Kidney glomerular epithelial cell (primary cell): ENCODE measurements around the gene RHBDD3.

Experiments used
- DNase-seq: peaks from one replicate; lab custom pipeline; 2025; lab: John Stamatoyannopoulos, UW

The RHBDD3 gene

GRCh38 chr22:29306175-29306834, 38.5 kb upstream of the RHBDD3 start, which contains the start of gene GAS2L1:
TSS of gene GAS2L1 (plus strand) at chr22:29306650. CDS start at chr22:29308106, 1,456 bp downstream.
- peak; percentile 80 for DNase-seq

DNA sequence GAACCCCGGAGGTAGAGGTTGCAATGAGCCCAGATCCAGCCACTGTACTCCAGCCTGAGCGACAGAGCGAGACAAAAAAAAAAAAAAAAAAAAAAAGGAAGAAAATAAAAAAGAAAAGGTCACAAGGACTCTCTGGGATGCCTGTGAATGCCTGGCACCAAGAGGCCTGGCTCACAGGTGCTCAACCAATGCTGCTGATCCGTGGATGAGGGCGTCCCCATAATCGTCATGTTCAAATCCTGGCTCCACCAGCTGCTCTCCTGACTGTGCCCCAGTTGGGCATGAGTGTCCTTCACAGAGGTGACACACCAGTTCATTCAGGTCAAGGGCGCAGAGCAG, 38.0 kb upstream of the RHBDD3 start:
- DNase-seq = no peak

DNA sequence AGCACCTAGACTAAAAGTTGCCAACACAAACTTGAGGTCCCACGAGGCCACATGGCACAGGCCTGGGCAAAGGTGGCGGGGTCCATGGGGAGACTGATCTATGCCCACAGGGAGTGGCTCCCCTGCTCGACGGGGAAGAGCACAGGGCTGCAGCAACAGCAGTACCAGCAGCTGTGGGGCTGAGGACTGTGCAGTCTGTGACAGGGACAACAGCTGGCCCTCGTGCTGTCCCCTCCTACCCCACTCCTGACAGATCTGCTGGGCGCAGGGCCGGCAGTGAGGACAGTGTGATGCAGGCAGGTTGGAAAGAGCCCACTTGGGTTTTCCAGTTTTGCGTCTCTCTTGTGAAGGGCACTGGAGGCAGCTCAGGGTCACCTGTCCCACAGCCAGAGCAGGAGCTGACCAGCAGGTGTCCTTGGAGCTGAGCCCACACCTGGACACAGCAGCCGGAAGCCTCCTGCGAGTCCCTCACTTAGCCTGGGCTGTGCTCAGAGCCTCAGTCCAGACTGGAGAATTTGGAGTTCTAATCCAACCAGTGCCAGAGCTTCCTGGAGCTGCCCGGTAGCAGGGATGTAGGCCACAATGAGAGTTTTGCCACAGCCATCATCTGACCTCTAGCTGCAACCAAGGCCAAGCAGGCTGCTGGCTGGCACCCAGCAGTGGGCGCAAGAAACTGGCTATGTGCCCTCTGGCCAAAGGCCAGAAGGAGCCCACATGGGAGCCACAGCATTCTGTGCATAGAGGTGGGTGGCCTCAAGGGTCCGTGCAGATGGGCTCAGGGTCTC, 35.1 kb upstream of the RHBDD3 start:
- DNase-seq = no peak

DNA sequence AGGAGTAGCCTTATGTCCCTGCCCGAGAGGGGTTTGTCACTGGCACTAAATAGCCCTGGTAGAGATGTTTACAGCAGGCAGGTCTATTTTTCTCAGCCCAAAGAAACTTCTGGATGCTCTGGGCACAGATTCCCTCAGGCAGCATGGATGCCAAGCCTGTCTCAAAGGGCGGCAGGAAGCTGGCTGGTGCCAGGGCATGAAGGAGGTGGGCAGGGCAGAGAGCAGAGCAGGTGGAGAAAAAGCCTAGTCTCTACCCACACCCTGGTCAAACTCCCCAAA, 34.6 kb upstream of the RHBDD3 start:
- no peak for DNase-seq

DNA sequence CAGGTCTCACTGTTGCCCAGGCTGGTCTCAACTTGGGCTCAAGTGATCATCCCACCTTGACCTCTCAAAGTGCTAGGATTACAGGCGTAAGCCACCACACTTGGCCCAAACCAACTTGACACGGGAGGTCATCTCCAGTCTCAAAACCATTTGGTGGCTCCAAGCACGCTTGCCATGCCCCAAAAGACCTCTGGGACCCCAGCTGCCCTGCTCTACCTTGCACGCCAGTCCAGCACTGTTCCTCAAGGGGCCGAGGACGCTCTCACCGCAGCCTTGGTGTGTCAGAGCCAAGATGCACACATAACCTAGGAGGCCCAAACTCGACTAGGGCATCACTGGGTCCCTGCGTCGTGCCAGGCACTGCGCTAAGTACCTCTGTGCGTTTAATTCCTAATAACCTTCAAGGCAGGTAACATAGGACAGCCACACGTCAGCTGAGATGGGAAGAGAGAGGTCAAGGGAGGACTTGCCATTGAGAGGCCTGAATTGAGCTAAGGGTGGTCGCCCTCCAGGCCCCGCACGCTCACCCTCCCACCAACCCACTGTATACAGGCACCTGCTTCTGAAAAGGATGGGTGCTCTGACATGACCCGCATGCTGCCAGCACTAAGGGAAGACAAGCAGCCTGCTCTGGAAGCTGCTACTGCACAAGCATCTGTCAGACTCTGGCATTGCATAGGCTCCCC, 34.1 kb upstream of the RHBDD3 start:
- no peak for DNase-seq

DNA sequence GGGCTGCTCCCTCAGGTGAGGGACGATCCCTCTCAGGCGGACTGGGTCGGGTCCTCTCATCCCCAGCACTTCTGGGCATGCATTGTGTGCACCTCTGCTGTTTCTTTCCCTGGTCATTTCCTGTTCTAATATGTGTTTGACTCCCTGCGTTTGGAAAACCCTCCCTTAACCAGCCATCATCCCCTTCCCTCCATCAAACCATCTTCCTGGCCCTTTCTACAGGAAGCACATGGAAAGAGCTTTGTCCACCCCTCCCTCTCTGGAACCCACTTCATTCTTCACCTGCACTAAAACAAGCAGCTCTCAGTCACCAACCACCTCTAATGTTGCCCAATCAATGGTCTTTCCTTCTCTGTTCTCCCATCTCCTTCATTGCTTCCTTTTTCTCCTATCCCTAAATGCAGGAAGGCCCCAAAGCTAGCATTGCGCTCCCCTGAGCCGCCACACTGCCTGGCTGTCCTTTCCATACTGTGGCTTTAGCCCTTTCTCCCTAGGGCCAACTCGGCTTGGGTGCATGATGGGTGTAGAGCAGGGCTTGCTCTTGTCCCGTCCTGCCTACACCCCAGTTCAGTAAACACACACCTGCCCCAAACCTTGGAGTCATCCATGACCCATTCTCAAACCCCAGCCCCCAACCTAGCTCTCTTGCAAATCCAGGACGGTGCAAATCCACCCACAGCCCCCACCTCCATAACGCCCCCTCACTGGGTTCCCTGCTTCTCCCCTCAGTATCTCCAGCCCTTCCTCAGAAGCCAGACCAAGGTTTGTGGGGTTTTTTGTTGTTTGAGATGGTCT, 33.2 kb upstream of the RHBDD3 start:
- no peak for DNase-seq

- no peak for DNase-seq
Measured at GRCh38 chr22:29300467-29300806, 32.7 kb upstream of the RHBDD3 start.

DNA sequence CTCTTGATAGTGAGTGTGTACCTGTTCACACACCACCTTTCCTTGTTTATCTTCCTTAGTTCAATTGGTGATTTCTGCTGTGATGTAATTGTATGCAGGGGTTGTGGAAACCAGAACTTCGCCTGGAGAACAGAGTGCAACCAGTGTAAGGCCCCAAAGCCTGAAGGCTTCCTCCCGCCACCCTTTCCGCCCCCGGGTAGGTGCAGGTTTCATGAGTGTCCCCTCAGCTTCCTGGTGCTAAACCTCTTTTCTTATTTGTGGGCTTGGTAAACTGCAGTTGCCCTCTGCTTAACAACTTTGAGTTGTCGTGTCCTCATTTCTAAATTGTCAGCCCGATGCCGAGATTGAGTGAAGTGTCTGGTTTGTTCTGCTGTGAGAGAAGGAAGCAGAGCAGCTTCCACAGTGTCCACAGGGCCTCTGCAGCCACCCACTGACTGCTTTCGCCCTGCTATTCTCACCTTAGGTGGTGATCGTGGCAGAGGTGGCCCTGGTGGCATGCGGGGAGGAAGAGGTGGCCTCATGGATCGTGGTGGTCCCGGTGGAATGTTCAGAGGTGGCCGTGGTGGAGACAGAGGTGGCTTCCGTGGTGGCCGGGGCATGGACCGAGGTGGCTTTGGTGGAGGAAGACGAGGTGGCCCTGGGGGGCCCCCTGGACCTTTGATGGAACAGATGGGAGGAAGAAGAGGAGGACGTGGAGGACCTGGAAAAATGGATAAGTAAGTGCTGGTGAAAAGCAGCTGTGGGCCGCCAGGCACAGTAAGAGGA, 31.5 kb upstream of the RHBDD3 start:
- no peak for DNase-seq

DNA sequence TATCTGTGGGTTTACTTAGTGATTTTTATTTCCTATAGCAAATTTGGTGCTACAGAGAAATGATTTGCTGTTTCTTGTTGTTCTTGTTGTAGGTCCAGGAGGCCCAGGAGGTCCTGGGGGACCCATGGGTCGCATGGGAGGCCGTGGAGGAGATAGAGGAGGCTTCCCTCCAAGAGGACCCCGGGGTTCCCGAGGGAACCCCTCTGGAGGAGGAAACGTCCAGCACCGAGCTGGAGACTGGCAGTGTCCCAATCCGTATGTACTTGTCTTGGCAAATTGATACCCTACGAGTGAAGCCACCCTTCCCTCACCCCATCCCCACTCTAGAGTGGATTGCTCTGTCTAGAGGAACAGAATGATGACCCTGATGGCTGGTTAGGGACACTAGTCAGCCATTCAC, 30.9 kb upstream of the RHBDD3 start:
- DNase-seq = no peak

GRCh38 chr22:29292379-29292778, 24.6 kb upstream of the RHBDD3 start:
- DNase-seq = no peak

DNA sequence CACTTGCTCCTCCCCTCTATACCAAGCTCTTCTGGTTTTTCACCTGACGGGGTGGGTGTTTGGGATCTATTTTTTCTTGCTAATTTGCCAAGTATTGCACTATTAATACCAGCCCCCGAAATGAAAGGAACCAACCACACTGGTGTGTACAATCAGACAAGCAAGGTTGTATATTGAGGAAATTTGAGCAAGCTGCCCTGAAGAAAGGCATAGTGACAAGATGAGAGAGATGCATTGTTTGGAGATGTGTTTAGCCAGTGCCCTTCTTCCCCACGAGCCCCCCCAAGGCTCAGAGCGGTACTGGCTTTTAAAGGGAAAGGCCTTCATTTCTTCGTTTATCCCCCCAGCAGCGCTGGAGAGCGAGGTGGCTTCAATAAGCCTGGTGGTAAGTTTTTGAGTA, 23.4 kb upstream of the RHBDD3 start:
- DNase-seq = no peak

DNA sequence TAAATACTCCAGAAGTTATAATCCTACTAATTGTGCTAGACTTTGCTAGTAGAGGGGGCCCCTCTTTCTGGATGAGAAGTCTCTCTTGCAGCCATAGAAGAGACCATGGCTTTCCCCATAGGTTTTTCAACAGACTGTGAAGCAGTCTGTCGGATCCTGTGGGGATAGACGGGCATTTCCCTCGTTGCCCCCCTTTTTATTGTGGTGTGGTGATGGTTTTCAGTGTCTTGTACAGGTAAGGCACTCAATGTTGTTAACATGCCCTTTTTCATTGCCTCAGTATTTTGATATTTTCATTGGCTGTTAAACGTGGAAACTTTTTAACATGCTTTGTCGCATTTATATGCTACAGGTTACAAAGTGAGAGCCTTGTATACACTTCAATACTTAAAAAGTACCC, 22.3 kb upstream of the RHBDD3 start:
- no peak for DNase-seq

GRCh38 chr22:29288837-29289236, 21.1 kb upstream of the RHBDD3 start:
- DNase-seq = no peak

DNA sequence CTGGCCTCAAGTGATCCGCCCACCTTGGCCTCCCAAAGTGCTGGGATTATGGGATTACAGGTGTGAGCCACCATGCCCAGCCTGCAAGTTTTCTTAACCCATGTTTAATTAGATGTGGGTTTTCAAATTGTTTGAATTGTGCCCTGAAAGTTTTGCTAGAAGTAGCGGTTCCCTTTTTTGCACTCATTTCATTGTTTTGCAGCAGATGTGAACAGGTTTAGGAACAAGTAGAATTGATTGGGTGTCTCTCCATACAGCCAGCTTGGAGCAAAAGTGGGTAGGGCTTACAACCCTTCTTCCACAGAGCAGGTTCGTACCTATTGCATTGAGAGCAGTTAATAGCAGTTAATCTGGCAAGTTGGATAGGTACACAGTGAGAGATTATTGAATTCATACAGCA, 16.4 kb upstream of the RHBDD3 start:
- no peak for DNase-seq

- DNase-seq = no peak
Measured at GRCh38 chr22:29277927-29278326, 10.1 kb upstream of the RHBDD3 start.

DNA sequence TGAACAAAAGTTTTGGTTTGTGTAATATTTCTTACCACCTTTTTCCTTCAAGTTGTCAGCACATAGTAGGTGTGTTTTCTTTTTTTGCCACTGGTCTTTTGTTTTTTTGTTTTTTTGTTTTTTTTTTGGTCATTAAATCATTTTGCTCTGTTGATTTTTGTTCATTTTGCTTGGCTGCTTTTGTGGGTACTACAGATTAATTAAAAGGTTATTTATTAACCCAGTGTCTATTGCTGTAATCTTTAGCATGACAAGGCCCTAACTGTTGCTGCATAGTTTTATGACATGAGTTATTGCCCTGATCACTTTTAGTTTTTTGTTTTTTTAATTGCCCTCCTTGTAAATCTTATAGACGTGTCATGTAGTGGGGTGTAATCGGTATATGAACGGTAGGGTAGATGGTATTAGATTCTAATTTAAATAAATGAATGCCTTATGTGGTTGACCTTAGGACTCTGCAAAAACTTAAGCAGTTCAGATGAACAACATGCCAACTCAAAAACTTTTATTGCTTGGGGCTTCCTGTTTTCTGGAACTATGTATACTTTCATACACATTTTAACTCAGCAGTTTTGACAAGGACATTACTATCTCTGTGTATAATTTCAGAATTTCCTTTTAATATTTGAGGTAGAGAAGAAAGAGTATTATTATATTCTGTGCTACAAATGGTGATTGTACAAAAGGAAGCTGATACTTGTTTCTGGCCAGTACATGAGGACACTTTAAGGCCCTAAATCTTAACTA, 8.2 kb upstream of the RHBDD3 start:
- peak; percentile 43 for DNase-seq

GRCh38 chr22:29275167-29275566, 7.4 kb upstream of the RHBDD3 start:
- no peak for DNase-seq

DNA sequence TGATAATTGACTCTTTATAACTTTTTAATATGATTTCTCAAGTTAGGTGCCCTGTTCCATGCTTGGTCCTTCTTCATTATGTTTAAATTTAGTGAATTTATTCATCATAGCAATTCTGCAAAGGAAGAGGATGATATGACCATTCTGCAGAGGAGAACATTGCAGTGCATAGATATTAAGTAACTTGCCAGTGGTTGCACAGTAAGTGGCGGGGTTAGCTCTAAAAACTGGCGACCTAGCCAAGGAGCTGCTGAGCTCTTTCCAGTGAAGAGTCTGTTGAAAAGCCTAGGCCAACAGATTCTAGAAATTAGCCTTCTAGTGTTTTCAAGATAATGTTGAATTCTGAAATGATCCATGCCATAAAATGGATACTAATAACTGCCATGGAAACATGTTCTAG, 4.8 kb upstream of the RHBDD3 start:
- DNase-seq = no peak

- DNase-seq = peak; percentile 46
Measured at GRCh38 chr22:29270475-29271271, 2.9 kb upstream of the RHBDD3 start.

DNA sequence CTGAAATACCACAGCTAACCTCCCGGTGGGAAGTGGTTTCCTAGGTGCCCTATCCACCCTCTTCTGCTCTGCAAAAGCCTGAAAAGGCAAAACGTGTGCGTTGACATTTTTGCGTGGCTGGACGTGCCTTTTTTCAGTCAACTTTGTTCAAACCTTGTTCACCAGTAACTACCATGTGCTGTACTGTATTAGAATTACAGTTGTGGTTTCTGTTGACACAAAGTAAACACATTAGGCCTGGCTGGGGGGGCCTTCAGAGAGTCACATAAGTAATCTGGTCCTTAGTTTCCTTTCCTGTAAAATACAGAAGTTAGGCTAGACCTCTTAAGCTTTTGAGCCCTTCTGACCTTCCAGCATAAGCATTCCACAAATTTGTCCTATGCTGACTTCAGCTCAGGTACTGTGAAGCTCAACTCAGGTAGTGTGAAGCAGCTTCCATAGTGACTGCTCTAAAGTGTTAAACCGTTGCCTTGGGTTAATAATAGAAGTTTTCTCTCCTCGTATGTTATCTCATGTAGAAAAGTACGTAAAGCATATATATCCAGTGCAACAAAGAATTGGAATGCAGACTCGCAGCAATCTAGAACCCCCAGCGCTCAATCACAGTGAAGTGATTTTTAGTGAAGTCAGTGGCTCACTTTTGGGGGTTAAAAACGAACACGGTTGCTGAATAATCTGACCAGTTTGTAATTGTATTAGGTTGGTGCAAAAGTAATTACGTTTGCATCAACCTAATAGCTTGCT, 2.1 kb upstream of the RHBDD3 start:
- no peak for DNase-seq
